HG02571 (cell line): Measurements from ENCODE around the gene RIMBP2.

Experiments
- ATAC-seq: cut with Tn5 transposase; IDR thresholded peaks from one replicate; pipeline ENCODE4 v1.9.1; 2021; ENCODE audit warnings: mild to moderate bottlenecking, moderate library complexity; ENCODE audit not compliant: unreplicated experiment

The RIMBP2 gene

DNA sequence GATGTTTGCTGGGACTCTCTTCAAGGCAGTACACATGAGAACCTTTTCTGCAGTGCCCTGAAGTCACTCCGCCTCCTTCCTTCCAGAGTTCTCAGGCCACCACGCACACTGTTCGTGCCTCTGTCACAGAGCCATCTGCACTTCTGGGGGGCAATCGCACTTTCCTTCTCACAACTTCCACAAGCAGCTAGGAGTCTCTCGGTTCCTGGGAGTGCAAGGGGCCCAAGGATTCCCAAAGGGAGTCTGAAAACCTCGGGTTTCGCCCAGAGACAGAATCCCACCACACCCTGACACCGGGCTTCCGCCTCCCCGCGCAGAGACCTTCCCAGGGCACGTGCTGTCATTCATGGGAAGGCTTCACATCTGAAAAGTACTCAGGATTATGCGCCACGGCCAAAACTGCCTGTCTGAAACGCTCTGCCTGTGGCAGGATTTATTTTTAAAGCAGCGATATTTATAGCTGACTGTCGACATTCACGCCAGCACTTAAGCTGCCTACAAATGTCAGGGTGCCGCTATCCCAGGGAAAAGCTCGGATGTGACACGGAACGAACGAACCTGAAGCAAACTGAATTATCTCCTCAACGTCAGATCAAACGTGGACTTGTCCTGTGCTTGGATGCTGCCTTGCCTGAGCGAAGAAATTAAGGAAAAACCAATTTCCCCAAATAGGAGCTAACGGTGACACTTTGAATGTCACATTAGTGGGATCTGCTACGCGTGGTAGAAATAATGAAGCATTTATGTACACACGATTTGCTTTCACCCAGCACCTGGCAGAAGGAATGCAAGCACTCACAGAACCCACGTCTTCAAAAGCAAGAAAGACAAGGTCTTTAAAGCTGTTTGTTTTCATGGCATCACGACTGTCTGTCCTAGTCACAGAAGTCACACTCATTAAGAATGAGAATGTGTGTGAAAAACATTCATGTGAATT lies 224.4 kb downstream of the RIMBP2 start:
- ATAC-seq = no peak

DNA sequence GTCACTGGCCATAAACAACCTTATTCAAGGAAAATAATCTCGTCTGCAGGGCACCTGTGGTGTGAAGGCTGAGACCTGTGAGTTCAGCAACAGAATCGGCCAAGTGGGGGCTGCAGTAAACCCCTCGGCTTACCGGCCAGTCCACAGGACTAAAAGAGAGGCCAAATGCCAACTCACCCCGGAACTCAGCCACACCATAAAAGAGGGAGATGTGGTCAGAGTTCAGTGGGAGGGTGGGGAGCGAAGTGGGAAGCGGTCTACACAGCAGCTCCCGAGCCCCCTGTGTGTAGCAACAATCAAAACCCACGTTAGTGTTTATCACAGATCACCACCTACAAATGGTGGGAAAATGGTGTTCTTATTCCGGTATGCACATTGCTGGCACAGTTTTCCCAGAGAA lies 225.4 kb downstream of the RIMBP2 start:
- ATAC-seq = no peak

- no peak for ATAC-seq
Measured at GRCh38 chr12:130489293-130489692, 226.8 kb downstream of the RIMBP2 start.

- ATAC-seq = no peak
Measured at GRCh38 chr12:130488358-130488710, 227.8 kb downstream of the RIMBP2 start.

GRCh38 chr12:130487636-130488357 lies 228.3 kb downstream of the RIMBP2 start:
- ATAC-seq = no peak

DNA sequence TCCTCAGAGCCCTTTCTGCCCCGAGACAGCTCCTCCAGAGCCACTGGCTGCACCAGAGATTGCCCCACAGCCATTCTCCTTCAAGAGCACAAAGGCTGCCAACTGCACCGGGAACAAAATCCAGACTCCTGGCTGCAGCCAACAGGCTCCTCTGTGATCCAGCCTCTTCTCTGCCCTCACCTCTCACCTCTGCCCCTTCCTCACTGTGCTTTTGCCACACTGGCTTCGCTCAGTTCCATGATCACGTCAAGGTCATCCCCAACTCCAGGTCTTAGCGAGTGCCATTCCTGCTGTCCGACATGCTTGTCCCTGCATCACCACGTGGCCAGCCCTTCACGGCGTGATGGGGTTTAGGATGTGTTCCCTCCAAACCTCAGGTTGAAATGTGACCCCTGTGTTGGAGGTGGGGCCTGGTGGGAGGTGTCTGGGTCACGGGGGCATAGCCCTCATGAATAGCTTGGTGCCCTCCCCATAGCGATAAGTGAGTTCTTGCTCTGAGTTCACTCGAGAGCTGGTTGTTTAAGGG lies 229.1 kb downstream of the RIMBP2 start:
- ATAC-seq = no peak

DNA sequence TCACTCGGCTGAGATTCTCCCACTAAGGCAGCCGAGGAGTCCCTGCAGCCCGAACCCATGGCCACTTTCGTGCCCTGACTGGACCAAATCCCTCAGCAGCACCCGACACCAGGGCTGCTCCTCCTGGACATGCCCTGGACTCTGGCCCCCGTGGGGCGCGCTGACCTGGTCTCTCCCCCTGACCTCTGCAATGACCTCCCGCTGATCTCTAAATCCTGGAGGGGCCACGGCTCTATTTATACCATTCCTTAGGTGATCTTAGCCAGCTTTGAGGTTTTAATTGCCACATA lies 230.0 kb downstream of the RIMBP2 start:
- no peak for ATAC-seq

DNA sequence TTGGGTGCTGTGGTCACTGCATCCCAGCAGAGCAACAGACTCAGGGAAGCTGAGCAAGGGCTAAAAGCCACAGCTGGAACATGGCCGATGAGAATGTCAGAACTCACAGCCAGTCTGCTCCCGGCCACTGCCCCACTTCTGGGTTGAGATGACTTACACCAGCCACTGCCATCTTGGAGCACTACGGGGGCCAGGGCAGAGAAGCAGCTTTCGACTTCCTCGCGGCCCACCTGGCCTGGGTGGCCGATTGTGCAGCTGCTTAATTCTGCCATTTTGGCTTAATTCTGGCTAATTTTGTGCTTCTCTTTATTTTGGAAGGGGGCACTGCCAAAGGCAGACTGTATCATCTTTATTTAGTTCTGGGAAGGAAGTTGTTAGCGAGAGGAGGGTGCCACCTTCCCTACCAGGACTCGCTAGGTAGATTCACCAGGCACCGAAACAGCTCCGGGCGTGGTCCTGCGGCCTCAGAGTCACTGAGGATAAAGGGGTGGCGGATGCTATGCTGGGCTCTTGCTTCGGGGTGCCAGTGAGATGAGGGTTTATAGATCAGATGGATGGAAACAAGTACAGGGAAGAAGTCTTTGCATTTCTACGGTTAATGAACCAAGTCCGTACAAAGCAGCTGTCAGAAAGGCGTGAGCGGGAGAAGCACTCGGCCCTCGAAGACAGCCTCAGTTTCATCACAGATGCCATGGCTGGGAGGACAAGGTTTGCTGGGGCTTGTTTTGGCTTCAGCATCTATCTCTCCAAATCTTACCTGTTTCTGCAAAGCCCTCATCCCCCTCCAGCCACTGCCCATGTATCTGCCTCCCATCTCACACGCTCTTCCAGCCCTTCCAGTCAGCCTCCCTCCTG lies 230.6 kb downstream of the RIMBP2 start:
- ATAC-seq = no peak

GRCh38 chr12:130484221-130484620 lies 231.9 kb downstream of the RIMBP2 start:
- ATAC-seq = no peak

- ATAC-seq = no peak
Measured at GRCh38 chr12:130483616-130484180, 232.4 kb downstream of the RIMBP2 start.

- ATAC-seq = no peak
Measured at GRCh38 chr12:130482448-130482847, 233.7 kb downstream of the RIMBP2 start.

DNA sequence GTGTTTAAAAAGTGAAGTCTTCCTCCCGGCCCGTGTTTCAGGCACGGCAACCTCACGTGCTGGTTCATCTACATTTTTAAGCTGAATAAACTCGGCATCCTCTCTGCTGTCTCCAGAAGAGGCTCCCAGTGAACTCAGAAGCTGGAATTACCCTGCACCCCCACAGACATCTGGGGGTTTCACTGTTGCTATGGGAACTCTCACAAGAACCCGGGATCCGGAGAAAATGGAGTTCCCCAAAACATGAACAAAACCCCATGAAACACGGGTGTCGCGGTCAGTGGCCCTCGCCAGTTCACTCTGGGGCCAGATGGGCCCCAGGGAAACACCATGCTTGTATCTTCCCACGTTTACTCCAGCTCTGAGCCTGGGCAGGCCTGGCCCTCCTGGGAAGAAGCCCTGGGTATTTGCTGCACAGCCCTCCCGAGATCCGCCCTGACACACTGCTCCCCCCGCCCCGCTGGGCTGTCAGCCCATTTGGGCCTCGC lies 234.7 kb downstream of the RIMBP2 start:
- no peak for ATAC-seq

GRCh38 chr12:130480887-130481286 lies 235.2 kb downstream of the RIMBP2 start:
- no peak for ATAC-seq

- no peak for ATAC-seq
Measured at GRCh38 chr12:130480231-130480630, 235.9 kb downstream of the RIMBP2 start.

GRCh38 chr12:130479401-130480125 lies 236.5 kb downstream of the RIMBP2 start:
- no peak for ATAC-seq

DNA sequence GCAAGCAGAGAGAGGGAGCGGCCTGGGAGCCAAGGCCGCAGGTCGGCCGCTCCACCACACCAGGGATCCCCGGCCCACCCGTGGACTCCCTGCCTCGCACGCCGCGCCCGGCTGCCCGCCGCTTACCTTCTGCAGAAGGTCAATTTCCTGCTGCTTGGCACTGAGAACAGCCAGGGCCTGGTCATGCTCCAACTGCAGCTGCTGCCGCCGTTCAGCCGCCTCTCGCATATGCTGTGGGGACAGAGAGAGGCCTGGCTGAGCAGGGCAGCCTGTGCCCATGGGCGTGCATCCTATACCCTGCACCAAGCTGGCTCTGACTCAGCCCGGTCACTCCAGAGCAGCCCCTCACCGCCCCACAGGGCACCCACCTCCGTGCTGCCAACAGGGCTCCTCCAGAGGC lies 237.3 kb downstream of the RIMBP2 start:
- ATAC-seq = no peak

- ATAC-seq = no peak
Measured at GRCh38 chr12:130477701-130478100, 238.4 kb downstream of the RIMBP2 start.

DNA sequence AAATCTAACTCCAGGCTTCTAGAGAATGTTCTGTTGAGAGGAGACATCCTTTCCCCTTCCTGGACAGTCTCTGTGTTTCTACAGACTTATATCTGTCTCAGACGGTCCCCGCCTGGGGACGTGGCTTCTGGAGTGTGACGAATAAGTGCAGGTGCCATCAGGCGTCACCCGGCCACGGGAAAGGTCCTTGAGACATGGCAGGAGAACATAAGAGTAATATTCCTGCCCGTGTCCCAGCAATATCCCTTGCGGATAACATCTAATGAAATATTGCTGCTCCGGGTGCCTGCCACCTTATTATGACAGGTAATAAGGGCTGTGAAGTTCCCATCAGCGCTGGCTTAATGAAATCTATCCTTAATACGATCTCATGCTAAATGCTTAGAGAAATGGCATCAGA lies 238.8 kb downstream of the RIMBP2 start:
- no peak for ATAC-seq

DNA sequence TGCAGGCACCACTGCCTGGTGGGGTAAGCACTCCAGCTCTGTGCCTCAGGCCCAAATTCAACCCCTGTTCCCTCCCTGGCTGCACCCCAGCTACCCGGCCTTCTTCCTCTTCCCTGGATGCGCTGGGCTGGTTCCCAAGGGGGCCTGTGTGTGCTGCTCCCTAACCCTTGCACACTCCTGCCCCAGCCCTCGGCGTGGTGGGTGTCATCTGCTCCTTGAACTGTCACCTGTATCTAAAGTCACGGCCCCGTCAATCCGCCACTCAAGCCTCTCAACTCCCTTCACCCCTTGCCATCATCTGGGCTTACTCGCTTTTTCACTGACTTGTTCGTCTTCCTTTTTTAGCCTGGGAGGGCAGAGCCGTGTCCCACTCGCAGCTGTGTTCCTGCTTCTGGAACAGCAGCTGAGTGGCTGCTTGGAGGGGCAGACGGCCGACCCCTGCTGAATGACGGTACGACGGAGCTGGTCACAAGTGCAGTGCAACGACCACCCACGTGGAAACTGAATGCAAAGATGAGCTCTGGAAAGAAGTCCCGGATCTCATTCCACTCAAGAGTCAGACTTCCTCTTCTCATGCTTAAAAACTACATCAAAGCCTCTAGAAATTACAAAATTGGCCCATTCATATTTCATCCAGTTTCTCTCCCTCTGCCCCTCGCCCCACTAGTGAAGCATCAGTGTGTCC lies 239.5 kb downstream of the RIMBP2 start:
- no peak for ATAC-seq
